ENCODE data around the gene TAP2.
A peak's percentile ranks its signal among the peaks of the same experiment; 100 is the strongest.

The TAP2 gene

DNA sequence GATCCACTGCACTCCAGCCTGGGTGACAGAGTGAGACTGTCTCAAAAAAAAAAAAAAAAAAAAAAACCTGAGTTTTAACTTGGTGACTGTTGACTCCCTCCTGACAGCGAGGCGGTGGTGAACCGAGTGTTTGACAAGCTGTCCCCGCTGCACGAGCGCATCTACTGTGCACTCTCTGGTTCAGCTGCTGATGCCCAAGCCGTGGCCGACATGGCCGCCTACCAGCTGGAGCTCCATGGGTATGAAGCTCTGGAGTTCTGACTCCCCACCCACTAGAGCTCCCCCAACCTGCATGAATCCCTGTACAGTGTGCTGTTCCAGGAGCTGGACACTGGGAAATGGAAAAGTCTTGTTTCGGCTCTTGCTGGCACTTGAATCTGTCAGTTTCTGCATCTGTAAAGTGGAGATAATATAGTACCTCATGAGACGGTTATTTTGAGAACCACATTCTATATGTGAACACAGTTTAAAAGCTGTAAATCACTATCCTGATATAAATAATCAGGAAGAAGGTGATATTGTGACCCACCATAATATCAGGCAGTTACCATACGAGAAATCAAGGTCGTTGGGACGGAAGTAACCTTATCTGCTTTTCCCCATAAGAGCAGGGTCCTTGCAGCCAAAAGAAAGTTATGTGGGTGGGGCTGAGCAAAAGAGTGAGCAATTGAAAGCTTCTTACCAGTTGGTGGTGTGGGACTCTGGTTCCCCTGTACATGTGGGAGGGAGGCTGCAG lies 18.8 kb upstream of the TAP2 start:
- Histone ChIP-seq H3K9me3 (no peaks in the 10 kb centered on the region), H3K27me3 (peaks cover 99% of the 10 kb centered on the region)
- DNase-seq = no peak

DNA sequence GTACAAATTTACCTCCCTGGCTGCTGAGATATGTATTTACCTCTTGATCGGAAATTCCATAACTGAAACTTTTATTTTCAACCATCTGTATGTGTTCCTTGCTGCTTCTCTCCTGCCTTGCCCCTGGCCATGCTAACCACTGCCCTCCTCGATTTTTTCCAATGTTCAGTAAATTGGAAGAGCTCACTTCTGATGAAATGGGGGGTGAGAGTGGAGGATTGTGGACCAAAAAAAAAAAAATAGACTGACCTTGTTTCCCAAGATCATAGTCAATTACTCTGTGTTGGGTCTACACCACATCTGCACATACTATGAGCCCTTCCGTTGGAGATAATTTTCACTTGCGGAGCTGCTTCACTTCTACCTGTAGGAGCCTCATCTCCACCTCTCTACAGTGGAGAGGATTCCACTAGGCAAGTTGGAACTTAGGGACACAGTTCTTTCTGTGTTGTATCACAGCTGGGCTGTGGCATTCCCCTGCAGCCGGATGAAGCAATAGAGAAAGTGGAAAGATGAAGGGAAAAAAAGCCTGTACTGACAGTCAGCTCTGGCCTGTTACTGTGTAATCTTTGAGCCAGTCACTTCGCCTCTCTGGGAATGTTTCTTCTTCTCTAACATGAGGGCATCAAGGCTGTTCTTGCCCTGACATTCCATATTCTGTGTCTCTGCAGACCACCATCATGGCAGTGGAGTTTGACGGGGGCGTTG lies 17.1 kb upstream of the TAP2 start:
- Histone ChIP-seq H3K4me3 (ENCODE audit: low read depth, low read length) (no peak overlapping the region), H3K4me1 (no peaks in the 10 kb centered on the region), H3K9me3 (no peaks in the 10 kb centered on the region), H3K27me3 (peaks cover 100% of the 10 kb centered on the region), H3K36me3 (no peaks in the 10 kb centered on the region)
- TF ChIP-seq, protein P1, sequence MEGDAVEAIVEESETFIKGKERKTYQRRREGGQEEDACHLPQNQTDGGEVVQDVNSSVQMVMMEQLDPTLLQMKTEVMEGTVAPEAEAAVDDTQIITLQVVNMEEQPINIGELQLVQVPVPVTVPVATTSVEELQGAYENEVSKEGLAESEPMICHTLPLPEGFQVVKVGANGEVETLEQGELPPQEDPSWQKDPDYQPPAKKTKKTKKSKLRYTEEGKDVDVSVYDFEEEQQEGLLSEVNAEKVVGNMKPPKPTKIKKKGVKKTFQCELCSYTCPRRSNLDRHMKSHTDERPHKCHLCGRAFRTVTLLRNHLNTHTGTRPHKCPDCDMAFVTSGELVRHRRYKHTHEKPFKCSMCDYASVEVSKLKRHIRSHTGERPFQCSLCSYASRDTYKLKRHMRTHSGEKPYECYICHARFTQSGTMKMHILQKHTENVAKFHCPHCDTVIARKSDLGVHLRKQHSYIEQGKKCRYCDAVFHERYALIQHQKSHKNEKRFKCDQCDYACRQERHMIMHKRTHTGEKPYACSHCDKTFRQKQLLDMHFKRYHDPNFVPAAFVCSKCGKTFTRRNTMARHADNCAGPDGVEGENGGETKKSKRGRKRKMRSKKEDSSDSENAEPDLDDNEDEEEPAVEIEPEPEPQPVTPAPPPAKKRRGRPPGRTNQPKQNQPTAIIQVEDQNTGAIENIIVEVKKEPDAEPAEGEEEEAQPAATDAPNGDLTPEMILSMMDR (IDR thresholded peaks at IDR 0.05; ENCODE audit: low read depth, low read length) = no peak
- no peak for DNase-seq

More for the DNA sequence above, 18.8 kb upstream of the TAP2 start:
- H3K4me3 ChIP-seq (ENCODE audit: low read depth, low read length) = no peak overlapping the region
- no peaks in the 10 kb centered on the region for H3K36me3 ChIP-seq
- TF ChIP-seq, protein P1 (IDR thresholded peaks at IDR 0.05; ENCODE audit: low read depth, low read length) = no peak
- no peaks in the 10 kb centered on the region; the same call in 1 of the 2 replicates for H3K4me1 ChIP-seq

DNA sequence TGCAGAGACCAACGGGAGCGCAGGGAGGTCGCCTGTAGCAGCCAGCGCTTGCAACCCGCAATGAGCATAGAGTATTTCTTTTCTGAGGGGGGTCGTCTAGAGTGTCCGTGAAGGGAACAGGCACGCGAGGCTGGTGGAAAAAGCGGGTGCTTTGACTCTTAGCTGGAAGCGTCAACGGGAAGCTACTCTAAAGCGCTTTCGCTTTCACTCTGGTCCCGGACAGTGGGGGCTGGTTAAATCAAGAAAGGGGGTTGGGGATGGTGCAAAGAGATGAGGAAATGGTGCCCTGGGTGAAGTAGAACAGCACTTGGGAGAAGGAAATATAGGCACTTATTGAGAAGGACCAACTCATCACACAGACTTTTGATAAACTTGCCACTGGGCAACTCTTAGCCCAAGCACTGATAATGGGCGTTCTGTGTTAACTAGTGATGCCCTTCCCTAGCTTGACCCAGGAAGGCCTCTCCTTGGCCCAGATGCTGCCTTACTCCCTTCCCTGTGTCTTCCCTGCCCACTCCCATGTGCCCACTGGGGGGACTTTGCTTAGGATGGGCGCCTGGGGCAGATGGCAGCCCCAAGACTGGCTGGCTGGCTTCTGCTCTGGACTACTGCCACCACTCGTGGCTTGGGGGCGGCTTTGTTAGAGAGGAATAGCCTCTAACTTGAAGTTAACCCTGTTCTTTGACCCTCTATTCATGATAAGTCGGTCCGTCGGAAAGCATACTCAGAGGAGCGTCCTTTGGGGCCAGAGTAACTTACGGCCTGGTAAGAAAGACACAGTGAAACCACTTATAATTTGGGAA lies 16.0 kb upstream of the TAP2 start:
- Histone ChIP-seq H3K27me3 (peaks cover 100% of the 10 kb centered on the region), H3K4me3 (ENCODE audit: low read depth, low read length) (peak overlapping the region; percentile 63), H3K36me3 (no peaks in the 10 kb centered on the region), H3K9me3 (no peaks in the 10 kb centered on the region), H3K4me1 (no peaks in the 10 kb centered on the region)
- no peak for DNase-seq
- TF ChIP-seq, protein P1 (IDR thresholded peaks at IDR 0.05; ENCODE audit: low read depth, low read length) = no peak

DNA sequence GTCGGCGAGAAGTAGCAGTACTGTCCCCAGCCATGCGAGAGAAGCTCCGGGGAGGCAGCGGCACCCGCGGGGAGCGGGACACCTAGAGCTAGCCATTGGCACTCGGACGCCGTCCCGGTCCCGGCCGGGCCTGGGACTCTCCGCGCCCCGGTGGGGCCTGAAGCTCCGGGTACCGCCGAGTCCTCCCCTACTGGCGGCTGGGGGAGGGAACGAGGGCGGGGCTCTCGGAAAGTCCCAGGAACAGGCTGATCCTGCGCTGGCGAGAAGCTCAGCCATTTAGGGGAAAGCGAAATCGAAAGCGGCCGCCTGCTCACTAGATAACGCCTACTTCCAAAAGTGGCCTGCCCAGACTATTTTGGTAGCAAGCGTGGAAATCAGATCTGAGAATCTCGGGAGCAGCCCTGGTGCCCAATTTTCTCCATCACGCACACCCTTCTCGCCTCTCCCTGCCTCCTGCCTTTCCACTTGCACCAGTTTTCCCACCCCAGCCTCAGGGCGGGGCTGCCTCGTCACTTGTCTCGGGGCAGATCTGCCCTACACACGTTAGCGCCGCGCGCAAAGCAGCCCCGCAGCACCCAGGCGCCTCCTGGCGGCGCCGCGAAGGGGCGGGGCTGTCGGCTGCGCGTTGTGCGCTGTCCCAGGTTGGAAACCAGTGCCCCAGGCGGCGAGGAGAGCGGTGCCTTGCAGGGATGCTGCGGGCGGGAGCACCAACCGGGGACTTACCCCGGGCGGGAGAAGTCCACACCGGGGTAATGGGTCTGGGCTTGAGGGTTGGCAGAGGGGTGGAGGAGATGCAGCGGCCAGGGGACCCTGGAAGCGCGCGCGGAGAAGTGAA lies 15.2 kb upstream of the TAP2 start, which contains the start of the genes PSMB9 and TAP1:
PSMB9 (plus strand) TSS at position 652 of the 835 bp plus-strand sequence; CDS start at position 690, 38 bp downstream.
TAP1 (minus strand) TSS at position 164 of the 835 bp plus-strand sequence; CDS start at position 96, 68 bp downstream.
- Histone ChIP-seq H3K4me3 (ENCODE audit: low read depth, low read length) (peak within 1 kb of the TSS; percentile 63), H3K36me3 (no peaks in the 10 kb centered on the region), H3K9me3 (no peaks in the 10 kb centered on the region), H3K4me1 (no peaks in the 10 kb centered on the region), H3K27me3 (peaks cover 96% of the 10 kb centered on the region)
- TF ChIP-seq, protein P1 (IDR thresholded peaks at IDR 0.05; ENCODE audit: low read depth, low read length) = peak; percentile 77
- peak; percentile 81 for DNase-seq

DNA sequence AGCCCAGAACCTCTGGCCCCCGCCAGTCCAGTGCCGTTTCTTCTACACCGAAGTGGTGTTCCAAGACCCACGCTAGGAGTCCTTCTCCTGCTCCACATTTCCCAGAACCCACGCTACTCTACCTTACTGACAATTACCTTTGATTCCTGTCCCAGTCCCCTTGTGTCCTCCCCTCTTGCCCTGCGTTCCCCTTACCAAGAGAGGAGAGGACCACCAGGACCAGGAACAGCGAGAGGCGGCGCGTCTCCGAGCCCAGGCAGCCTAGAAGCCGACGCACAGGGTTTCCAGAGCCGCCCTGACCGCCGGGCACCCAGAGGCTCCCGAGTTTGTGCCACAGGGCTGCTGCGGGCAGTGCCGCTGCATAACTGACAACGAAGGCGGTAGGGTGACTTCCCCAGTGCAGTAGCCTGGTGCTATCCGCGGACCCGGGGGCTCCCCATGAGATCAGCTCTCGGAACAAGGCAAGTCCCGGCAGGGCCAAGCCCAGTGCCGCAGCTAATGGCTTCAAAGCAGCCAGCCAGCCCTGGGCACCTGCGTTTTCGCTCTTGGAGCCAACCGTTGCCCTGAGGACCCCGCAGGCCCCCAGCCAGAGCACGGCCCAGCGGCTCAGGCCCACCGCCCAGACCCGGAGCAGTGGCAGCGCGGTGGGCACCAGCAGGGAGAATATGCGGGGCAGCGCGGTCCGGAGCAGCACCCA lies 14.5 kb upstream of the TAP2 start:
- no peak for DNase-seq
- TF ChIP-seq, protein P1 (IDR thresholded peaks at IDR 0.05; ENCODE audit: low read depth, low read length) = no peak
- Histone ChIP-seq H3K36me3 (no peaks in the 10 kb centered on the region), H3K9me3 (no peaks in the 10 kb centered on the region), H3K4me1 (no peaks in the 10 kb centered on the region), H3K4me3 (ENCODE audit: low read depth, low read length) (peak overlapping the region; percentile 63), H3K27me3 (peaks cover 96% of the 10 kb centered on the region)
